Measurements from ENCODE around the gene NUP214. TPM values are rescaled to one million over a fixed set of nuclear protein-coding genes. Genes with fewer than 3 reads are reported as not detected.

The NUP214 gene
- total RNA-seq, 1 experiment from 2014 or later, result 35.5 TPM

DNA sequence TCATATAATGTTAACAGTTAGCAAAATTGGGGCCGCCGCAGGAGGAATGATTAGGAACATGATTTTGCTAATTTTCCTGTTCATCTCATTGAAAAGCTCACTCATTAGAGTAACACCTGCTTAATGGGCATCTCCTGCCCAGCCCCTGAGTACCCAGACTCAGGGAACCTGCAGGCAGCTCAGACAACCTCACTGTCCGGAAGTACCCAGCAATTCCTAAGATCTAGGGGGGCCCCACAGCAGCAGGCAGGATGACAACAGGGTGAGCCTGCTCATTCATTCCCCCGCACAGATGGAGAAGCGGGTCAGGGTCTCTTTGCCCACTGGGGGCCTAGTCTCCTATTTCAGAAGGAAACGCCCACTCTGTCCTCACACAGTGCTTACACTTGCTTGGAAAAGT lies 138.3 kb downstream of the NUP214 start:
- ATAC-seq, result no peak
- intact Hi-C loops (cut with micrococcal nuclease), result no loop called here
- TF ChIP-seq, protein P1, sequence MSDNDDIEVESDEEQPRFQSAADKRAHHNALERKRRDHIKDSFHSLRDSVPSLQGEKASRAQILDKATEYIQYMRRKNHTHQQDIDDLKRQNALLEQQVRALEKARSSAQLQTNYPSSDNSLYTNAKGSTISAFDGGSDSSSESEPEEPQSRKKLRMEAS (IDR thresholded peaks at IDR 0.05), result no peak
- TF ChIP-seq REST (IDR thresholded peaks at IDR 0.05; ENCODE audit: low read depth) (no peak), SRF (IDR thresholded peaks at IDR 0.05; ENCODE audit: low read depth) (no peak), TCF7L2 (IDR thresholded peaks at IDR 0.05; ENCODE audit: borderline replicate concordance, extremely low read depth, insufficient read depth, insufficient read length) (no peak), RAD21 (IDR thresholded peaks at IDR 0.05; ENCODE audit: low read depth) (no peak), CBX3 (IDR thresholded peaks at IDR 0.05; ENCODE audit: low read depth) (no peak), YY1 (IDR thresholded peaks at IDR 0.05; ENCODE audit: extremely low read depth, insufficient replicate concordance, low read depth, low read length) (no peak), JUND (IDR thresholded peaks at IDR 0.05) (no peak), ELF1 (IDR thresholded peaks at IDR 0.05; ENCODE audit: borderline replicate concordance, low read depth) (no peak), EZH2phosphoT487 (IDR thresholded peaks at IDR 0.05; ENCODE audit: borderline replicate concordance) (no peak), ZFX (IDR thresholded peaks at IDR 0.05) (no peak), POLR2A (IDR thresholded peaks at IDR 0.05; ENCODE audit: borderline replicate concordance, extremely low read depth, insufficient read depth, insufficient read length) (no peak), ZNF274 (IDR thresholded peaks at IDR 0.05; ENCODE audit: low read depth, low read length) (no peak), SIN3A (IDR thresholded peaks at IDR 0.05; ENCODE audit: low read depth) (no peak), EZH2 (IDR thresholded peaks at IDR 0.05) (no peak), FOSL1 (IDR thresholded peaks at IDR 0.05; ENCODE audit: low read depth) (no peak), POLR2AphosphoS5 (IDR thresholded peaks at IDR 0.05; ENCODE audit: low read depth, low read length) (no peak)
- TF ChIP-seq, protein P2, sequence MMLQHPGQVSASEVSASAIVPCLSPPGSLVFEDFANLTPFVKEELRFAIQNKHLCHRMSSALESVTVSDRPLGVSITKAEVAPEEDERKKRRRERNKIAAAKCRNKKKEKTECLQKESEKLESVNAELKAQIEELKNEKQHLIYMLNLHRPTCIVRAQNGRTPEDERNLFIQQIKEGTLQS (IDR thresholded peaks at IDR 0.05), result no peak
- TF ChIP-seq, protein P3, sequence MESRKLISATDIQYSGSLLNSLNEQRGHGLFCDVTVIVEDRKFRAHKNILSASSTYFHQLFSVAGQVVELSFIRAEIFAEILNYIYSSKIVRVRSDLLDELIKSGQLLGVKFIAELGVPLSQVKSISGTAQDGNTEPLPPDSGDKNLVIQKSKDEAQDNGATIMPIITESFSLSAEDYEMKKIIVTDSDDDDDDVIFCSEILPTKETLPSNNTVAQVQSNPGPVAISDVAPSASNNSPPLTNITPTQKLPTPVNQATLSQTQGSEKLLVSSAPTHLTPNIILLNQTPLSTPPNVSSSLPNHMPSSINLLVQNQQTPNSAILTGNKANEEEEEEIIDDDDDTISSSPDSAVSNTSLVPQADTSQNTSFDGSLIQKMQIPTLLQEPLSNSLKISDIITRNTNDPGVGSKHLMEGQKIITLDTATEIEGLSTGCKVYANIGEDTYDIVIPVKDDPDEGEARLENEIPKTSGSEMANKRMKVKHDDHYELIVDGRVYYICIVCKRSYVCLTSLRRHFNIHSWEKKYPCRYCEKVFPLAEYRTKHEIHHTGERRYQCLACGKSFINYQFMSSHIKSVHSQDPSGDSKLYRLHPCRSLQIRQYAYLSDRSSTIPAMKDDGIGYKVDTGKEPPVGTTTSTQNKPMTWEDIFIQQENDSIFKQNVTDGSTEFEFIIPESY (IDR thresholded peaks at IDR 0.05; ENCODE audit: extremely low read depth, insufficient replicate concordance, low read length), result no peak
- TF ChIP-seq, protein P4, sequence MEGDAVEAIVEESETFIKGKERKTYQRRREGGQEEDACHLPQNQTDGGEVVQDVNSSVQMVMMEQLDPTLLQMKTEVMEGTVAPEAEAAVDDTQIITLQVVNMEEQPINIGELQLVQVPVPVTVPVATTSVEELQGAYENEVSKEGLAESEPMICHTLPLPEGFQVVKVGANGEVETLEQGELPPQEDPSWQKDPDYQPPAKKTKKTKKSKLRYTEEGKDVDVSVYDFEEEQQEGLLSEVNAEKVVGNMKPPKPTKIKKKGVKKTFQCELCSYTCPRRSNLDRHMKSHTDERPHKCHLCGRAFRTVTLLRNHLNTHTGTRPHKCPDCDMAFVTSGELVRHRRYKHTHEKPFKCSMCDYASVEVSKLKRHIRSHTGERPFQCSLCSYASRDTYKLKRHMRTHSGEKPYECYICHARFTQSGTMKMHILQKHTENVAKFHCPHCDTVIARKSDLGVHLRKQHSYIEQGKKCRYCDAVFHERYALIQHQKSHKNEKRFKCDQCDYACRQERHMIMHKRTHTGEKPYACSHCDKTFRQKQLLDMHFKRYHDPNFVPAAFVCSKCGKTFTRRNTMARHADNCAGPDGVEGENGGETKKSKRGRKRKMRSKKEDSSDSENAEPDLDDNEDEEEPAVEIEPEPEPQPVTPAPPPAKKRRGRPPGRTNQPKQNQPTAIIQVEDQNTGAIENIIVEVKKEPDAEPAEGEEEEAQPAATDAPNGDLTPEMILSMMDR (IDR thresholded peaks at IDR 0.05 in 2 of 3, conservative IDR thresholded peaks at IDR 0.05 in 1 of 3; ENCODE audit: borderline replicate concordance in 1 of 3, insufficient read depth in 1 of 3, low read depth in 2 of 3, low read length in 2 of 3), result no peak
- H3K27ac ChIP-seq (ENCODE audit: low read depth, low read length), result no peak overlapping the region
- H3K9me3 ChIP-seq (ENCODE audit: control insufficient read depth in 1 of 2, insufficient read depth in 1 of 2, low read depth in 1 of 2, low read length in 2 of 2), result no peaks in the 10 kb centered on the region
- no peaks in the 10 kb centered on the region for H4K20me1 ChIP-seq (ENCODE audit: insufficient read depth)
- ChIA-PET CTCF (no interaction called here), POLR2A (no interaction called here), RAD21 (ENCODE audit: low non-redundant PET in 1 of 2, low total read pairs in 2 of 2, uncharacterized antibody in 2 of 2, unreplicated experiment in 2 of 2) (no interaction called here)
- no peak overlapping the region for H3K9ac ChIP-seq (ENCODE audit: low read length)
- H3K4me3 ChIP-seq (replicated peaks in 1 of 2; ENCODE audit: low read depth in 1 of 2, low read length in 2 of 2), result no peak overlapping the region
- no peaks in the 10 kb centered on the region for H3K4me1 ChIP-seq (ENCODE audit: control insufficient read depth in 1 of 2, insufficient read depth in 2 of 2, low read length in 2 of 2)
- H3K27me3 ChIP-seq (ENCODE audit: insufficient read depth, low read length), result no peaks in the 10 kb centered on the region
- no peak overlapping the region for H3K4me2 ChIP-seq (ENCODE audit: low read length)
- no TSS peak for BruUV-seq (replicated peaks)
- H3K36me3 ChIP-seq (ENCODE audit: control insufficient read depth in 1 of 2, insufficient read depth in 2 of 2, low read length in 2 of 2), result no peaks in the 10 kb centered on the region
- no peak for DNase-seq (ENCODE audit: low read depth, low spot score)
- no peak overlapping the region for H2AFZ ChIP-seq (ENCODE audit: low read depth, low read length, poor library complexity, severe bottlenecking)
- H3K9me2 ChIP-seq (ENCODE audit: insufficient read depth), result no peaks in the 10 kb centered on the region
- H3K79me2 ChIP-seq (ENCODE audit: insufficient read depth, low read length), result no peaks in the 10 kb centered on the region
